GM06990 (cell line): ENCODE results near the gene LARGE2.

ENCODE experiments used
- DNase-seq: peaks from one replicate; pipeline ENCODE4 v3.0.0-alpha.2; 2011; ENCODE audit not compliant: insufficient read length; ENCODE audit errors: extremely low read depth
- H3K27me3 ChIP-seq: replicated peaks from 2 replicates; pipeline ENCODE4 v1.6.0; 2011; ENCODE audit warnings: low read length; ENCODE audit not compliant: control insufficient read depth, insufficient read depth
- H3K36me3 ChIP-seq: 2 replicates; pipeline ENCODE4 v1.5.1; 2011; ENCODE audit warnings: low read length; ENCODE audit not compliant: control insufficient read depth, insufficient read depth
- H3K4me3 ChIP-seq: replicated peaks from 2 replicates; pipeline ENCODE4 v1.5.1; 2011; ENCODE audit warnings: low read depth, mild to moderate bottlenecking, control low read depth, low read length
- CTCF ChIP-seq: IDR thresholded peaks from 2 replicates; pipeline ENCODE4 v1.5.1; 2011; ENCODE audit warnings: low read length, control low read depth, mild to moderate bottlenecking, inconsistent platforms; ENCODE audit not compliant: insufficient read depth, poor library complexity, severe bottlenecking

Gene LARGE2

GRCh38 chr11:45922425-45923082 lies at the start of gene LARGE2:
Gene LARGE2, plus strand, starts transcription at chr11:45922656. Its CDS starts 227 bp downstream, at chr11:45922883.
- peaks cover 2% of the 10 kb centered on the region; the same call in 1 of the 2 replicates for H3K27me3 ChIP-seq
- H3K36me3 ChIP-seq: no peaks in the 10 kb centered on the region
- TF ChIP-seq CTCF: no peak
- H3K4me3 ChIP-seq: no peak within 1 kb of the TSS
- no peak for DNase-seq

GRCh38 chr11:45876401-45876800 lies 46.1 kb upstream of the LARGE2 start:
- TF ChIP-seq CTCF: no peak
- Histone ChIP-seq H3K27me3 (no peaks in the 10 kb centered on the region), H3K4me3 (no peak overlapping the region), H3K36me3 (peaks cover 33% of the 10 kb centered on the region)
- DNase-seq: no peak

GRCh38 chr11:45877221-45877620 lies 45.2 kb upstream of the LARGE2 start:
- Histone ChIP-seq H3K36me3 (peaks cover 27% of the 10 kb centered on the region), H3K27me3 (no peaks in the 10 kb centered on the region), H3K4me3 (no peak overlapping the region)
- no peak for TF ChIP-seq CTCF
- DNase-seq: no peak

- Histone ChIP-seq H3K27me3 (no peaks in the 10 kb centered on the region), H3K4me3 (no peak overlapping the region), H3K36me3 (peaks cover 26% of the 10 kb centered on the region)
- DNase-seq: no peak
- no peak for TF ChIP-seq CTCF
These were observed 44.6 kb upstream of the LARGE2 start for GRCh38 chr11:45877845-45878244.

- TF ChIP-seq CTCF: no peak
- DNase-seq: no peak
- peaks cover 19% of the 10 kb centered on the region for H3K36me3 ChIP-seq
- H3K27me3 ChIP-seq: no peaks in the 10 kb centered on the region
- no peak overlapping the region for H3K4me3 ChIP-seq
These were observed 42.4 kb upstream of the LARGE2 start for GRCh38 chr11:45879803-45880686.
